Activated CD4-positive, CD25-positive, alpha-beta regulatory T cell treated with anti-CD3 and anti-CD28 coated beads, Interleukin-2, amount 50 U/mL, for 16 hours (primary cell): Measurements from ENCODE around the gene PRMT5.

ENCODE experiments used
- DNase-seq: peaks from one replicate; pipeline ENCODE4 v3.0.0-alpha.2; 2020; ENCODE audit warnings: low read depth, low spot score

PRMT5 gene

GRCh38 chr14:22897357-22897756, 31.8 kb downstream of the PRMT5 start:
- no peak for DNase-seq

DNA sequence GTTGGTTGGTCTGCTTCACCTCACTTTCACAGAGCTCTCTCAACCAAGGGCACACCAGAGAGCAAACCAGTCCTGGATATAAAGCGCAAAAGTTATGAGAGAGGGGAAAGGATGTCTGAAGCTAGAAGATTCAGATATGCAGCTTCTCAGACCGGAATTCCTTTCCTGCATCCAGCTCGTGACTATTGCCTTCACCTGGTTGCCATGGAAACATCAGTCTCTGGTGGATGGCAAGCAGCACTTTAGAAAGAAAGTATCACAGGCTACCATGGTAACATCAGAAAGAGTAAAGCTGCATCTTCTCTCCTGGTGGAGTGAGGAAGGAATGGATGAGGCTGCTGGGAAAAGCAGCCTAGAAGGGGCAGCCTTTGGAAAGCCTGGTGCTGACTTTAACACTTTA, 32.4 kb downstream of the PRMT5 start:
- no peak for DNase-seq

DNA sequence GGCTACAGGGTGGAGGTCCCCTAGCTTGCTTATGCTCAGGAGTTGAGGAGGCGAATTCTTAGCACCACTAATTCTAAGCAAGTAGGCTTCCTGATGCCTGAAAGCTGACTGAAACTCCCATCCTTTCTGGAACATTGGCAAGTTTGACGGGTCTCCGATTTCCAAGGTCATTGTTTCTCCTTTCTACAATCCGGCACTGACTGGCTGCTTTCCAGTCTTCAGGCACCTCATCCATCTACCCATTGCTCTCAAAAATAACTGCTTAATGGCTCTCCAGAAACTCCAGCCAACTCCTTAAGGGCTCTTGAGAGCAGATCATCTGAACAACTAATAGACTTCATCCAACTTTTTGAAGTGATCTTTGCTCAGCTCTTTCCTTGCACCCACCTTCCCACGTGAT, 32.8 kb downstream of the PRMT5 start:
- no peak for DNase-seq

- no peak for DNase-seq
Measured at GRCh38 chr14:22895402-22895801, 33.8 kb downstream of the PRMT5 start.

GRCh38 chr14:22893706-22894105, 35.5 kb downstream of the PRMT5 start:
- no peak for DNase-seq

DNA sequence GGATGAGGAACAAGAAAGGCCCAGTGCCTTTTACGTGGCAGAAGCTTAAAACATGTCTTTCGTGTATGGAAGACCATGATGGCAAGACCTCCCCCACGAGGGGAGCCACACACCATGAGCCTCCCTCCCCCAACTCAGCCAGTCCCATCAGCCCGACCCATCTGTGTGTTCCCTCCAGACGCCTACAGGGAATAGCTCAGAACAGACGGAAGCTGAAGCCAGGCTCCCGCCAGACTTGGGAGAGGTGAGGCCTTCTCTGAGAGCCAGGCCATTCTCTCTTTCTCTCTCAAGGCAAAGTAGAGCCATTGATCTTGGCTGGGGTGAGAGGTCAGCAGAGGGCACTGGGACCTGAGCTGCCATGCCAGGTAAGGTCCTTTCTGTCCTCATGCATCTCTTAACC, 36.7 kb downstream of the PRMT5 start:
- DNase-seq, result no peak

DNA sequence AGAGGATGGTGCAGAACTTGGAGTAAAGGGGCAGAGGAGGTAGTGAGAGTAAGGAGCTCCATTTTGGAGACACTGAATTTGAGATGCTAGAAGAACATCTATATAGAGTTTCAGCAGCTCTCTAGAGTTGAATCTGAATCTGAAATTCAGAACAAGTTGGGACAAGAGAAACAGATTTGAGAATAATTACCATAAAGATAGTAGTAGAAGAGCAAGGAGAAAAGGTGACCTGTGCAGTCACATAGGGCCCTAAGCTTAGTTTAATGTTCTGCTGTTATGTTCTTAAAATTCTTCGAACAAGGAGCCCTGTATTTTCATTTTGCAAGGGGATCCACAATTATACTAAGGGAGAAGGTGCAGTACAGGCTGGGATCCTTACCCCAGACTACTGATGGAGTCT, 38.8 kb downstream of the PRMT5 start:
- no peak for DNase-seq

DNA sequence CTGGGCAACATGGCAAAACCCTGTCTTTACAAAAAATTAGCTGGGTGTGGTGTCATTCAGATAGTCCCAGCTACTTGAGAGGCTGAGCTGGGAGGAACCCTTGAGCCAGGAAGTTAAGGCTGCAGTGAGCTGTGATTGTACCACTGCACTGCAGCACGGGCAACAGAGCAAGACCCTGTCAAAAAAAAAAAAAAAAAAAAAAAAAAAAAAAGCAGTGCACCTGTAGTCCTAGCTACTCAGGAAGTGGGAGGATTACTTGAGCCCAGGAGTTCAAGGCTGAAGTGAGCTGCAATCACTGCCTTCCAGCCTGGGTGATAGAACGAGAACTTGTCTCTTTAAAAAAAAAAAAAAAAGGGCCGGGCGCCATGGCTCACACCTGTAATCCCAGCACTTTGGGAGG, 40.5 kb downstream of the PRMT5 start:
- no peak for DNase-seq

- DNase-seq, result no peak
Measured at GRCh38 chr14:22887990-22888378, 41.2 kb downstream of the PRMT5 start.

DNA sequence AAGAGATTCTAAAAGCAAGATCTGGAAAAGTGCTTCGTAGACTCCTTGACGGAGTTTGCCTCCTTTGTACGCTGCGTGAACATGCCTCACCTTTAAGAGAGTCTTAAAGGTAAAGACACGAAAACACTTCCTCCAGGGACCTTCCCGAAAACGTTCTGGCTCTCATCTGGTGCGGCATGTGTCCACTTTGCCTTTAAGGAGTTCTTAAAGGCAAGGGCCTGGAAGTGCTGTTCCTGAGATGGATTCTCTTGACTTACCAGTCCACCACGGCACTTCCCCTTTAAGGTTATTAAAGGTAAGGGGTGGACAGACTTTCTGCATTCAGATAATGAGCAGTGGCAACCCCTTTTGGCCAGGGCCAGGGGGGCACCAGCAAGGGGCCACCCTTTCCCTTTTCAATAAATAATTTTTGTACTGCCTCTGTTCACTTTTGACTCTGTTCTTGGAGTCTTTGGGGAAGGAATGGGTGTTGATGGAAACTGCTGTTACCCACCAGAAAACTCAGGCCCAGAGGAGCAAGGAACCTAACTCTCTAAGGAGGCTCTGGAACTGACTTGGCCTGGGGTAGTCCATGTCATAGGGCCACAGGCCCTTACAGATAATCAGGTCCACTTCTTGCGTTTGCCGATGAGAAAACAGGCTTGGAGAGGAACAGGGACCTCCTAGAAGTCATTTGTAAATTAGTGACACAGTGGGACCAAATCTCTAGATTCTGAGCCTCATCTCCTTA, 41.8 kb downstream of the PRMT5 start:
- DNase-seq, result no peak

DNA sequence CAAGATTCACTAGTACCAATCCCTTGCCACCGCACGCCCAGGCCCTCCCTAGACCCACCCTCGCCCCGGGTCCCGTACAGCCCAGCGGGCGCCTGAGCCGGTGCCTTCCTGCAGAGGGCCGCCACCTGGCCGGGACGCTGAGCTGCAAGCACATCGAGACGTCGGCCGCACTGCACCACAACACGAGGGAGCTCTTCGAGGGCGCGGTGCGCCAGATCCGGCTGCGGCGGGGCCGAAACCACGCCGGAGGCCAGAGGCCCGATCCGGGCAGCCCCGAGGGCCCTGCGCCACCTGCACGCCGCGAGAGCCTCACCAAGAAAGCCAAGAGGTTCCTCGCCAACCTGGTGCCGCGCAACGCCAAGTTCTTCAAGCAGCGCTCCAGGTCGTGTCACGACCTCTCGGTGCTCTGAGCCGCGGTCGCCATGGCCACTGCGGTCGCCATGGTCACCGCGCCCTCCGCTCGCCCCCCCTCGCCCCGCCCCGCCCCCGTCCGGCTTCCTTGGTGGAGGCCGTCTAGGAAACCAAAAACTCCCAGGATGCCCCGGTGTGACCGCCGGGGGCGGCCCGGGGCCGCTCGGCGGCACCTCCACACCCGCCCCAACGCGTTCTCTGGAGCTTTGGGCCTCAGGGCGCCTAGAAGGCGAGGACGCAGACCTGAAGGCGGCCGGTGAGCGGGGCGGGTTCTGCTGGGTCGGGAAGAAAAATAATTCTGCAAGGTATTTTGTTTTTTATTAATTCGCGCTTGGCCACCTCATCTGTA, 42.5 kb downstream of the PRMT5 start:
- peak; percentile 51 for DNase-seq

- no peak for DNase-seq
Measured at GRCh38 chr14:22885975-22886374, 43.2 kb downstream of the PRMT5 start.

GRCh38 chr14:22884738-22885523, 44.2 kb downstream of the PRMT5 start:
- DNase-seq, result no peak

GRCh38 chr14:22884076-22884737, 45.0 kb downstream of the PRMT5 start:
- DNase-seq, result no peak

GRCh38 chr14:22883173-22883976, 45.8 kb downstream of the PRMT5 start, which contains the start of gene REM2:
Gene REM2, plus strand, starts transcription at chr14:22883222. Its CDS starts 66 bp downstream, at chr14:22883288.
- no peak for DNase-seq

- DNase-seq, result no peak
Measured at GRCh38 chr14:22882529-22883172, 46.5 kb downstream of the PRMT5 start.

- DNase-seq, result no peak
Measured at GRCh38 chr14:22882064-22882463, 47.1 kb downstream of the PRMT5 start.

GRCh38 chr14:22878271-22879246, 50.6 kb downstream of the PRMT5 start:
- DNase-seq, result no peak

DNA sequence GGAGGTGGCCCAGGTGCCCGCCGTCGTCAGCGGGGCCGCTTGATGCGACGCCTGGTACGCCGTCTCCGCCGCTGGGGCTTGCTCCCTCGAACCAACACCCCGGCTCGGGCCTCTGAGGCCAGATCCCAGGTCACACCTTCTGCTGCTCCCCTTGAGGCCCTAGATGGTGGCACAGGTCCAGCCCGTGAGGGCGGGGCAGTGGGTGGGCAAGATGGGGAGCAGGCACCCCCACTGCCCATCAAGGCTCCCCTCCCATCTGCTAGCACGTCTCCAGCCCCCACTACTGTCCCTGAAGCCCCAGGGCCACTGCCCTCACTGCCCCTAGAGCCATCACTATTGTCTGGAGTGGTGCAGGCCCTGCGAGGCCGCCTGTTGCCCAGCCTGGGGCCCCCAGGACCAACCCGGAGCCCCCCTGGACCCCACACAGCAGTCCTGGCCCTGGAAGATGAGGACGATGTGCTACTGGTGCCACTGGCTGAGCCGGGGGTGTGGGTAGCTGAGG, 52.1 kb downstream of the PRMT5 start:
- DNase-seq, result no peak
